HUES48 (cell line): ENCODE data around the gene CELF6.

Experiments used
- H3K27ac ChIP-seq: one replicate; pipeline ENCODE4 v1.7.0; 2013; ENCODE audit warnings: low read depth, low read length, inconsistent platforms
- H3K27me3 ChIP-seq: 2 replicates; pipeline ENCODE4 v1.6.1; 2013; ENCODE audit warnings: mild to moderate bottlenecking, low read length; ENCODE audit not compliant: control insufficient read depth, insufficient read depth
- H3K36me3 ChIP-seq: 2 replicates; pipeline ENCODE4 v1.6.1; 2013; ENCODE audit warnings: low read length; ENCODE audit not compliant: control insufficient read depth, insufficient read depth
- H3K4me1 ChIP-seq: 2 replicates; pipeline ENCODE4 v1.6.1; 2013; ENCODE audit warnings: mild to moderate bottlenecking, low read length; ENCODE audit not compliant: control insufficient read depth, insufficient read depth
- H3K4me3 ChIP-seq: 2 replicates; pipeline ENCODE4 v1.5.1; 2013; ENCODE audit warnings: mild to moderate bottlenecking, low read depth, low read length
- H3K9ac ChIP-seq: 2 replicates; pipeline ENCODE4 v1.6.1; 2013; ENCODE audit warnings: mild to moderate bottlenecking, low read depth, low read length, moderate library complexity
- H3K9me3 ChIP-seq: 2 replicates; pipeline ENCODE4 v1.6.1; 2013; ENCODE audit warnings: low read length; ENCODE audit not compliant: control insufficient read depth, insufficient read depth

Gene CELF6

GRCh38 chr15:72238586-72238985 lies 81.4 kb downstream of the CELF6 start:
- H3K27ac ChIP-seq, result no peak overlapping the region
- H3K27me3 ChIP-seq, result peaks cover 83% of the 10 kb centered on the region
- H3K4me1 ChIP-seq, result peaks cover 20% of the 10 kb centered on the region
- no peaks in the 10 kb centered on the region for H3K9me3 ChIP-seq
- H3K36me3 ChIP-seq, result peaks cover 34% of the 10 kb centered on the region
- H3K4me3 ChIP-seq, result no peak overlapping the region
- H3K9ac ChIP-seq, result no peak overlapping the region

GRCh38 chr15:72237853-72238224 lies 82.1 kb downstream of the CELF6 start:
- H3K36me3 ChIP-seq, result peaks cover 30% of the 10 kb centered on the region
- no peak overlapping the region for H3K9ac ChIP-seq

GRCh38 chr15:72237029-72237852 lies 82.7 kb downstream of the CELF6 start:
- Histone ChIP-seq H3K4me1 (peaks cover 12% of the 10 kb centered on the region), H3K36me3 (peaks cover 28% of the 10 kb centered on the region), H3K9ac (no peak overlapping the region), H3K27ac (peak overlapping the region; percentile 31), H3K4me3 (no peak overlapping the region), H3K9me3 (no peaks in the 10 kb centered on the region), H3K27me3 (peaks cover 84% of the 10 kb centered on the region)

More at GRCh38 chr15:72237853-72238224, 82.1 kb downstream of the CELF6 start:
- peaks cover 14% of the 10 kb centered on the region for H3K4me1 ChIP-seq
- peaks cover 80% of the 10 kb centered on the region for H3K27me3 ChIP-seq
- H3K4me3 ChIP-seq, result no peak overlapping the region
- no peaks in the 10 kb centered on the region for H3K9me3 ChIP-seq
- H3K27ac ChIP-seq, result peak overlapping the region; percentile 27

GRCh38 chr15:72236381-72237003 lies 83.5 kb downstream of the CELF6 start:
- H3K27me3 ChIP-seq, result peaks cover 81% of the 10 kb centered on the region
- peaks cover 16% of the 10 kb centered on the region for H3K4me1 ChIP-seq
- H3K9me3 ChIP-seq, result no peaks in the 10 kb centered on the region
- H3K9ac ChIP-seq, result no peak overlapping the region
- H3K4me3 ChIP-seq, result no peak overlapping the region
- no peak overlapping the region for H3K27ac ChIP-seq
- peaks cover 20% of the 10 kb centered on the region for H3K36me3 ChIP-seq

GRCh38 chr15:72235298-72235697 lies 84.7 kb downstream of the CELF6 start:
- Histone ChIP-seq H3K36me3 (peaks cover 8% of the 10 kb centered on the region), H3K27me3 (peaks cover 69% of the 10 kb centered on the region), H3K27ac (no peak overlapping the region), H3K4me3 (no peak overlapping the region), H3K9me3 (no peaks in the 10 kb centered on the region), H3K4me1 (peaks cover 16% of the 10 kb centered on the region), H3K9ac (no peak overlapping the region)
